Gastrocnemius medialis (tissue), 4 donors: Measurements from ENCODE around the gene CTSD.

Experiments
- CTCF ChIP-seq, 5 experiments: fragments of 450-650 bp in 3 of 5; fragments of 200-600 bp in 2 of 5; sonication (generic) in 2 of 5; IDR thresholded peaks in 4 of 5; conservative IDR thresholded peaks in 1 of 5; 1 replicate in 4 of 5; 2 replicates in 1 of 5; pipeline ENCODE4 v1.5.1; 2016 to 2019; ENCODE audit warnings: antibody characterized with exemption in 5 of 5, mild to moderate bottlenecking in 3 of 5, moderate library complexity in 3 of 5
- POLR2A ChIP-seq, 2 donors: fragments of 450-650 bp; IDR thresholded peaks; one replicate each; pipeline ENCODE4 v1.6.1; 2017; ENCODE audit warnings: antibody characterized with exemption in 2 of 2, mild to moderate bottlenecking in 2 of 2, moderate library complexity in 2 of 2

GRCh38 chr11:1727861-1728260 is 35.9 kb downstream of the CTSD start:
- TF ChIP-seq CTCF (IDR thresholded peaks at IDR 0.05 in 4 of 5, conservative IDR thresholded peaks at IDR 0.05 in 1 of 5) (no peak), POLR2A (IDR thresholded peaks at IDR 0.05) (no peak)
